Muscle of arm (tissue), 14 donors: Measurements from ENCODE around the gene CT83. TPM values are rescaled to one million over a fixed set of nuclear protein-coding genes. Genes with fewer than 3 reads are reported as not detected.

ENCODE experiments used
- DNase-seq: peaks from one replicate; pipeline ENCODE4 v3.0.0-alpha.2; 2013
- long read RNA-seq, 11 donors: transcript quantifications; one replicate each; lab custom pipeline, GENCODE V29; 2026
- polyA plus RNA-seq, 12 donors: library from polyadenylated mRNA; unstranded; fragments of 120-200 nt; gene quantifications; one replicate each; pipeline ENCODE4 v1.2.1, GENCODE V29; 2013; ENCODE audit not compliant: insufficient read length in 12 of 12

CT83 gene
- polyA plus RNA-seq: not detected
- long read RNA-seq, donor 1: 0 reads
- long read RNA-seq, donor 2: 0 reads
- long read RNA-seq, donor 3: 0 reads
- long read RNA-seq, donor 4: 0 reads
- long read RNA-seq, donor 5: 0 reads
- long read RNA-seq, donor 6: 0 reads
- long read RNA-seq, donor 7: 0 reads
- long read RNA-seq, donor 8: 0 reads
- long read RNA-seq, donor 9: 0 reads
- long read RNA-seq, donor 10: 0 reads
- long read RNA-seq, donor 11: 0 reads

- no peak for DNase-seq
These were observed at the start of gene CT83 for GRCh38 chrX:116462822-116463221. Gene CT83, minus strand, starts transcription at chrX:116462976. Its CDS starts 120 bp downstream, at chrX:116462856.

DNA sequence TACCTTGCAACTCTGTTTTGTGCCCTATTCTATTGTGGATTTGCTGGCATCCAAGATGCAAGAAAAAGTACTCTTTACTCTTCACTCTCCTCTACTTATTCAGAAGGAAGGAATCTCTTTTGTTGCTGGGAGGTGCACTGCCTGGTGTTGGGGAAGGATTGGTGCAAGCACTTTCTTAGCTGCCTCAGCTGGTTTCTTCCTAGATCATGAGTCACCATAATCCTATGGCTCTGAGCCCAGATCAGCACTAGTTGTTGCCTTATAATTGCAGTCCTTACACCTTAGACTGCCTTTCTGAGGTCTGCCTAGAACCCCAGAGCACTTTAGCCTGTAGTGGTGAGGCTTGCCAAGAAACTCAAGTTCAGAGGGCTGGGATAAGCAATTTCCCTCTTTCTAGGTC, 37.0 kb upstream of the CT83 start:
- no peak for DNase-seq

- DNase-seq: peak; percentile 43
These were observed 30.5 kb upstream of the CT83 start for GRCh38 chrX:116493271-116493670.

DNA sequence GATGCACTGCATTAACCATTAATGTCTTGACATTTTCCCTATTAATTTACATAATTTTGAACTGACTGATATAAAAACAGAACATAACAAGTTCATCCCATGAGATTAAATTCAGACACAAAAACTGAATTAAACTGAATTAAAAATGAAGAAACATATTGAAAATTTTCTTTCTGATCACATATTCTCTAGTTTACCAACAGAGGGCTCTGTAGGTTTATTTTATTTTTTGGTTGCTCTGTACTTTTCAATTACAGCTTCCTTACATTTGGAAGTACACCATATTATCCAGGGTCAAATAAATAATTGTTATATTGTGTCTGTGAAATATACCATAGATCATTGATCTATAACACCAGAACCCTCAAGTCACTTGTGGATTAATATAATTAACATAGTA, 27.3 kb upstream of the CT83 start:
- DNase-seq: no peak

GRCh38 chrX:116480059-116480458, 17.3 kb upstream of the CT83 start:
- DNase-seq: no peak

GRCh38 chrX:116449156-116449555, 13.6 kb downstream of the CT83 start:
- no peak for DNase-seq

- no peak for DNase-seq
These were observed 26.4 kb downstream of the CT83 start, which contains the start of gene SLC6A14 for GRCh38 chrX:116436358-116436816. Gene SLC6A14, plus strand, starts transcription at chrX:116436606. Its CDS starts 104 bp downstream, at chrX:116436710.

- DNase-seq: no peak
These were observed 27.2 kb downstream of the CT83 start for GRCh38 chrX:116435597-116435996.

DNA sequence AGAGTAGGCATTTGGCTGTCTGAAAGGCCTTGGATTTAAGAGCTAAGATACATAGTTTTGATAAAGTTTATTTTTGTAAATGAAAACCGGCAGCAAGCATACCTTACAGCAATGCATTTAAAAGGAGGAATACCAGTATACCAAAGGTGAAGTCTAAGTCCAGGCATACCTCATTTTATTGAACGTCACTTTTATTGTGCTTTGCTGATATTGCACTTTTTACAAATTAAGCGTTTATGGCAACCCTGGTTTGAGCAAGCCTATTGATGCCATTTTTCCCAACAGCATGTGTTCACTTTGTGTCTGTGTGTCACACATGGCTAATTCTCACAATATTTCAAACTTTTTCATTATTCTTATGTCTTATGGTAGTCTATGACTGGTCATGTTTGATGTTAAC, 34.8 kb downstream of the CT83 start:
- no peak for DNase-seq

- no peak for DNase-seq
These were observed 44.8 kb downstream of the CT83 start for GRCh38 chrX:116417968-116418367.

DNA sequence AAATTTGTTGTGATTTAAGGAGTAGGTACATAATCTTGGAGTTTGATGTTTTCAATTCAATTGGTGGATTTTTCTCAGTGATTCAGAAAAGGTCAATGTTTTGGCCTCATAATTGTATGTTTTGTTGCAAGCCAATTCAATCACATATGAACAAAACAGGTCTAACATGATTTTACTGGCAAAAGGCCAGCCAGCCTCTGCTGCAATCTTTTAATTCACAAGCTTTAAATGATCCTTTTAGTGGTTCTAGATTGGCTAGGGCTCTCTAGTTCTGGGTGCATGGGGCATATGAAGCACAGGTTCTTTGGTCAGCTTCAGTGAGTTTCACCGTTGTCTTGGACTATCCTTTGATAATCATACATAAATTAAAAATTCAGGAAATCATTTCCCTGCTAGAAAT, 45.6 kb downstream of the CT83 start:
- DNase-seq: no peak

GRCh38 chrX:116413273-116413672, 49.5 kb downstream of the CT83 start:
- DNase-seq: no peak

Other genes starting within 250 kb of the CT83 start
- gene SLC6A14, start 26.4 kb downstream of the CT83 start, polyA plus RNA-seq: under 1 TPM in 3 of 12 donors, not detected in 9; 0.07 to 0.33 (median 0.15) TPM